ENCODE results near the gene CEND1. TPM values are rescaled to one million over a fixed set of nuclear protein-coding genes. Genes with fewer than 3 reads are reported as not detected.

Gene CEND1
- total and polyA plus RNA-seq, 2 of the 4 experiments (the other 2 are of a cell fraction) = 0.90 to 4.0 TPM

- H3K9me3 ChIP-seq (ENCODE audit: control insufficient read depth, insufficient read depth, low read length) = no peaks in the 10 kb centered on the region
- H3K4ac ChIP-seq (ENCODE audit: low read depth, low read length) = no peak overlapping the region; the same call in 1 of the 2 replicates
- no peak overlapping the region for H3K4me3 ChIP-seq (ENCODE audit: insufficient read depth, low read depth, low read length)
- H3K56ac ChIP-seq (ENCODE audit: extremely low read depth, insufficient read depth, low read length) = no peak overlapping the region
- dilution Hi-C loops (cut with HindIII; ENCODE audit: low sequenced_read_pairs, unreplicated experiment) = no loop called here
- H3K14ac ChIP-seq (replicated peaks; ENCODE audit: low read depth, low read length) = no peak overlapping the region
- H3K9me1 ChIP-seq (ENCODE audit: insufficient read depth, low read length) = peaks cover 3% of the 10 kb centered on the region; the same call in 1 of the 2 replicates
- H2BK15ac ChIP-seq (ENCODE audit: low read depth, low read length) = no peak overlapping the region
- no peak overlapping the region for H3K9ac ChIP-seq (ENCODE audit: low read depth, low read length)
- H3K23ac ChIP-seq (ENCODE audit: low read depth, low read length) = no peak overlapping the region
- H2AK9ac ChIP-seq (replicated peaks; ENCODE audit: low read depth, low read length, poor library complexity) = no peak overlapping the region
- H4K20me1 ChIP-seq (ENCODE audit: insufficient read depth, low read length) = peaks cover 40% of the 10 kb centered on the region
- peaks cover 26 to 41% of the 10 kb centered on the region in 2 experiments for H3K79me1 ChIP-seq (ENCODE audit: low read depth in 1 of 2, low read length in 2 of 2)
- H2BK20ac ChIP-seq (ENCODE audit: low read depth, low read length) = no peak overlapping the region
- no peak for TF ChIP-seq SMC3 (IDR thresholded peaks at IDR 0.05; ENCODE audit: low read depth, low read length)
- TF ChIP-seq CHD1 (IDR thresholded peaks at IDR 0.05; ENCODE audit: low read depth, low read length) = no peak
- no peak for TF ChIP-seq ELK1 (IDR thresholded peaks at IDR 0.05; ENCODE audit: borderline replicate concordance, low read depth, low read length)
- no peak for TF ChIP-seq FOS (IDR thresholded peaks at IDR 0.05; ENCODE audit: low read depth, low read length)
- TF ChIP-seq, protein P1, sequence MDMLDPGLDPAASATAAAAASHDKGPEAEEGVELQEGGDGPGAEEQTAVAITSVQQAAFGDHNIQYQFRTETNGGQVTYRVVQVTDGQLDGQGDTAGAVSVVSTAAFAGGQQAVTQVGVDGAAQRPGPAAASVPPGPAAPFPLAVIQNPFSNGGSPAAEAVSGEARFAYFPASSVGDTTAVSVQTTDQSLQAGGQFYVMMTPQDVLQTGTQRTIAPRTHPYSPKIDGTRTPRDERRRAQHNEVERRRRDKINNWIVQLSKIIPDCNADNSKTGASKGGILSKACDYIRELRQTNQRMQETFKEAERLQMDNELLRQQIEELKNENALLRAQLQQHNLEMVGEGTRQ (IDR thresholded peaks at IDR 0.05; ENCODE audit: low read depth, low read length) = no peak
- no peak for TF ChIP-seq MAFK (IDR thresholded peaks at IDR 0.05; ENCODE audit: low read depth, low read length)
- TF ChIP-seq RCOR1 (IDR thresholded peaks at IDR 0.05; ENCODE audit: insufficient replicate concordance, low read length) = no peak
- TF ChIP-seq RFX5 (IDR thresholded peaks at IDR 0.05; ENCODE audit: low read depth, low read length) = no peak
- no peak for TF ChIP-seq MAZ (IDR thresholded peaks at IDR 0.05; ENCODE audit: borderline replicate concordance, low read depth, low read length)
- no peak for TF ChIP-seq RAD21 (IDR thresholded peaks at IDR 0.05; ENCODE audit: low read length)
- no peak for TF ChIP-seq MXI1 (IDR thresholded peaks at IDR 0.05; ENCODE audit: borderline replicate concordance, low read depth, low read length)
- TF ChIP-seq POLR2A (IDR thresholded peaks at IDR 0.05; ENCODE audit: low read depth, low read length) = no peak; the same call in 1 of the 2 replicates
- TF ChIP-seq, protein P2, sequence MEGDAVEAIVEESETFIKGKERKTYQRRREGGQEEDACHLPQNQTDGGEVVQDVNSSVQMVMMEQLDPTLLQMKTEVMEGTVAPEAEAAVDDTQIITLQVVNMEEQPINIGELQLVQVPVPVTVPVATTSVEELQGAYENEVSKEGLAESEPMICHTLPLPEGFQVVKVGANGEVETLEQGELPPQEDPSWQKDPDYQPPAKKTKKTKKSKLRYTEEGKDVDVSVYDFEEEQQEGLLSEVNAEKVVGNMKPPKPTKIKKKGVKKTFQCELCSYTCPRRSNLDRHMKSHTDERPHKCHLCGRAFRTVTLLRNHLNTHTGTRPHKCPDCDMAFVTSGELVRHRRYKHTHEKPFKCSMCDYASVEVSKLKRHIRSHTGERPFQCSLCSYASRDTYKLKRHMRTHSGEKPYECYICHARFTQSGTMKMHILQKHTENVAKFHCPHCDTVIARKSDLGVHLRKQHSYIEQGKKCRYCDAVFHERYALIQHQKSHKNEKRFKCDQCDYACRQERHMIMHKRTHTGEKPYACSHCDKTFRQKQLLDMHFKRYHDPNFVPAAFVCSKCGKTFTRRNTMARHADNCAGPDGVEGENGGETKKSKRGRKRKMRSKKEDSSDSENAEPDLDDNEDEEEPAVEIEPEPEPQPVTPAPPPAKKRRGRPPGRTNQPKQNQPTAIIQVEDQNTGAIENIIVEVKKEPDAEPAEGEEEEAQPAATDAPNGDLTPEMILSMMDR (conservative IDR thresholded peaks at IDR 0.05; ENCODE audit: low read depth, low read length) = no peak
- no peak for TF ChIP-seq CEBPB (IDR thresholded peaks at IDR 0.05; ENCODE audit: low read depth, low read length)
- TF ChIP-seq BHLHE40 (IDR thresholded peaks at IDR 0.05; ENCODE audit: low read depth, low read length) = no peak
- no peak for TF ChIP-seq NFE2L2 (IDR thresholded peaks at IDR 0.05; ENCODE audit: low read depth, low read length)
- no peak overlapping the region for H3K4me2 ChIP-seq (ENCODE audit: low read depth, low read length)
- no peak overlapping the region for H2AK5ac ChIP-seq (ENCODE audit: low read depth, low read length)
- H2AFZ ChIP-seq (replicated peaks; ENCODE audit: low read length, poor library complexity) = no peak overlapping the region
- H3K27ac ChIP-seq (ENCODE audit: insufficient read depth, low read length) = no peak overlapping the region
- intact Hi-C loops (cut with micrococcal nuclease) = no loop called here
- in situ Hi-C loops (cut with MboI; ENCODE audit: low sequenced_read_pairs) = no loop called here
- H4K91ac ChIP-seq (ENCODE audit: insufficient read depth, low read depth, low read length) = no peak overlapping the region
- H3K4me1 ChIP-seq (ENCODE audit: control insufficient read depth, insufficient read depth, low read length) = peaks cover 13% of the 10 kb centered on the region
- H2BK120ac ChIP-seq (ENCODE audit: low read depth, low read length) = no peak overlapping the region
- BruUV-seq (replicated peaks) = no TSS peak
- no peak overlapping the region for H3K18ac ChIP-seq (ENCODE audit: low read depth, low read length)
- no peaks in the 10 kb centered on the region for H3K27me3 ChIP-seq (ENCODE audit: control insufficient read depth, insufficient read depth, low read length)
- no peak overlapping the region for H2BK5ac ChIP-seq (ENCODE audit: low read depth, low read length, poor library complexity, severe bottlenecking)
- ATAC-seq (ENCODE audit: low read depth) = no peak
- H4K5ac ChIP-seq (ENCODE audit: low read depth, low read length) = no peak overlapping the region
- no peak for DNase-seq
- no peak overlapping the region for H4K8ac ChIP-seq (ENCODE audit: low read depth in 2 of 2, low read length in 2 of 2)
- ChIA-PET CTCF (no interaction called here), POLR2A (ENCODE audit: unreplicated experiment) (no interaction called here)
- 83% methylated on average over 2 of the region's 11 CpGs; no CpG with 5 or more reads in 1 of the 2 experiments for WGBS, 2 experiments (ENCODE audit: extremely low coverage in 2 of 2, insufficient read length in 1 of 2)
- peaks cover 30% of the 10 kb centered on the region for H3K36me3 ChIP-seq (ENCODE audit: control insufficient read depth, insufficient read depth, low read length)
Observed at GRCh38 chr11:815675-816432, 26.0 kb upstream of the CEND1 start.

Measured in IMR-90 (cell line).